ENCODE data around the gene TPSB2.
A peak's percentile ranks its signal among the peaks of the same experiment; 100 is the strongest.
"Not testable (repeated sequence)": the region's sequence is repeated elsewhere in the genome, so short reads cannot be mapped to it uniquely, and the experiment has no call there.

Gene TPSB2

DNA sequence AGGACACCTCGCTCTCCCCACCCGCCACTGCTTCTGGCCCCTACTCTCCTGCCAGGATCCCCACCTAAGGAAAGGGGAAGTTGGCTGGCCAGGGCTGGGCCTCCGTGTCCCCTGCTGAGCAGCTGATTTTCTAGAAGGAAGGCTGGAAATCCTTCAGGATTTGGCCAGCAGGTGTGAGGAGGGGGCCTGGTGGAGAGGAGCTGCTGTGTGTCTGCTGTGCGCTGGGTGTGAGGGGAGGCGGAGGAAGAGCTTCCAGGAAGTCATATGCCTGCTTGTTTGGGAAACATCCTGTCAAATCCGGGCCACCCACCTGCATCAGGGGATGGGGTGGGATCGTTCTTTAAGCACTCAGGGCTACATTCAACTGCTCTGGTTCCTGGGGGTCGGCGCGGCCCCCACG lies 33.5 kb downstream of the TPSB2 start:
- no peak for DNase-seq (ENCODE audit: extremely low spot score)
- CTCF ChIA-PET, result interaction anchor here (1.4 kb wide), 1 partner anchor 484 kb away, joined by 3 read pairs; no protein-coding TSS in a partner anchor
- TF ChIP-seq CTCF (IDR thresholded peaks at IDR 0.05; ENCODE audit: control extremely low read depth, extremely low read depth, low read depth, missing control alignments), result no peak
- POLR2A ChIA-PET, result no interaction called here

DNA sequence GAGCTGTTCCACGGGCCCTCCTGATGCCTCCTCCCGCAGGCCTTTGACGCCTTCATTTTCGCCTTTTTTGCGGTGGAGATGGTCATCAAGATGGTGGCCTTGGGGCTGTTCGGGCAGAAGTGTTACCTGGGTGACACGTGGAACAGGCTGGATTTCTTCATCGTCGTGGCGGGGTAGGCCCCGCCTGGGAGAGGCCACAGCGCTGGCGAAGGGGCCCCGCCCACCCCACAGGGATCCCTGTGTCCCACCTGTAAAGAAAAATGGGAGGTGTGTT lies 34.7 kb downstream of the TPSB2 start:
- CTCF ChIA-PET, result no interaction called here
- TF ChIP-seq CTCF (IDR thresholded peaks at IDR 0.05; ENCODE audit: control extremely low read depth, extremely low read depth, low read depth, missing control alignments), result no peak
- POLR2A ChIA-PET, result no interaction called here
- DNase-seq (ENCODE audit: extremely low spot score), result no peak

DNA sequence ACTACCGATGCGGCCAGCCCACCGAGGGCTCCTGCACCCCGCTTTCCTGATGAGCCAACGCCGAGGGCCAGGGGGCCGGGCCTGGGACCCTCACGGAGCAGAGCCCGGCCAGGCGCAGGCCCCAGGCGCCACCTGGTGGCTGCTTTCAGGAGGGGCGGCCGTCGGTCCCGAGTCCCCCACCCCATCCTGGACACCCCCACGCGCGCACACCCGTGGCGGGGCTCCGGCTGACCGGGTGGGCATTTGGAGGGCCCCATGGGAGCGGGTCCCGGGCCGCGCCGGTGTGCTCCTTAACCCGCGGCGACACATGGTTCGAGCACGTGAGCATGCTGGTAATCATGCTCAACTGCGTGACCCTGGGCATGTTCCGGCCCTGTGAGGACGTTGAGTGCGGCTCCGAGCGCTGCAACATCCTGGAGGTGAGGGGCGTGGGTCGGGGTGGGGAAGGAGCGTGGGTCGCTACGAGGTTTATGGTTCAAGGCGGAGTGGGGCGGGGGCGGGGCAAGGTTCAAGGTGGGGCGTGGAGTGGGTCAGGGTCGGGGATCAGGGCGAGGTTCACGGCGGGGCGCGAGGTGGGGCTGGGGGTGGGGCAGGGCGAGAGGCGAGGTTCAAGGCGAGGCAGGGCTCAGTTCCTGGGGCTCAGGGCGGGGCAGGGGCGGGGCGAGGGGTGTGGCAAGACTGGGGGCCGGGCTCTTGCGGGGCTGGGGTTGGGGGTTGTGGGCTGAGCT lies 35.2 kb downstream of the TPSB2 start:
- DNase-seq (ENCODE audit: extremely low spot score), result peak; percentile 49
- TF ChIP-seq CTCF (IDR thresholded peaks at IDR 0.05; ENCODE audit: control extremely low read depth, extremely low read depth, low read depth, missing control alignments), result peak; percentile 49
- ChIA-PET POLR2A (no interaction called here), CTCF (no interaction called here)

GRCh38 chr16:1193825-1194581 lies 36.0 kb downstream of the TPSB2 start:
- DNase-seq (ENCODE audit: extremely low spot score), result no peak
- ChIA-PET CTCF (no interaction called here), POLR2A (no interaction called here)
- TF ChIP-seq CTCF (IDR thresholded peaks at IDR 0.05; ENCODE audit: control extremely low read depth, extremely low read depth, low read depth, missing control alignments), result no peak

- no peak for TF ChIP-seq CTCF (IDR thresholded peaks at IDR 0.05; ENCODE audit: control extremely low read depth, extremely low read depth, low read depth, missing control alignments)
- ChIA-PET POLR2A (no interaction called here), CTCF (no interaction called here)
- no peak for DNase-seq (ENCODE audit: extremely low spot score)
Measured at GRCh38 chr16:1193143-1193824, 36.7 kb downstream of the TPSB2 start.

DNA sequence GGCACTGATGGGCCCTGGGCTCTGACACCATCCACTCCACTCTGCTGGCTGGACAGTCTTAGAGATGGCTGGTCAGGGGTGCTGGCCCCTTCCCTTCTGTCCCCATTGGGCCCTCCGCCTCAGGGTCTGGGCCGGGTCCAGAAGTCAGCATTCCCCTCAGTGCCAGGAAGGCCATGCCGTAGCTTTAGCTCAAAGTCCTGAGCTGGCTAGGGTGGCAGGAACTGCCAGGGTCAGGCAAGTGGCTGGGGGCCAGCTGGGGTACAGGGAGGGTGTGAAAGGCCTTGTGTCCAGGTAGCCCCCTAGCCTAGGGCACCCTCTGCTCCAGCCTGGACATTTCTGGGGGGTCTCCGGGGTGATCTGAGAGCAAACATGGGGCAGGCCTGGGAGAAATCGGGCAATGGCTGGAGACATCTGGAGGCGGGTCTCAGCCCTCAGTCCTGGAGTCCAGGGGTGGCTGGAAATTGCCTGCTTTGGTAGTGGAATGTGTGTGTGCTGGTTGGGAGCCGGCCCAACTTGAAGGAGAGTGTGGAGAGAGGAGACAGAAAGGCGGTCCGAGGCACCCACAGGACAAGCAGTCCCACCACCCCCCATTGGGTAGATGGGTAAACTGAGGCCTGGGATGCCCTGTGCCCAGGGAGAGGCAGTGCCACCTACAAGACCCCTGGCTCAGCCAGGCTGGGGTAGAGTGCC lies 37.5 kb downstream of the TPSB2 start:
- ChIA-PET CTCF (no interaction called here), POLR2A (no interaction called here)
- DNase-seq (ENCODE audit: extremely low spot score), result no peak
- TF ChIP-seq CTCF (IDR thresholded peaks at IDR 0.05; ENCODE audit: control extremely low read depth, extremely low read depth, low read depth, missing control alignments), result no peak

GRCh38 chr16:1190789-1191188 lies 39.2 kb downstream of the TPSB2 start:
- POLR2A ChIA-PET; CTCF ChIA-PET; DNase-seq (ENCODE audit: extremely low spot score): not testable (repeated sequence)

Data from GM10248 (cell line).